Esophagus squamous epithelium (tissue), 5 donors: ENCODE data around the gene NAT16. TPM values are rescaled to one million over a fixed set of nuclear protein-coding genes. Genes with fewer than 3 reads are reported as not detected.

Experiments
- DNase-seq: peaks from one replicate; lab custom pipeline; 2025; lab: John Stamatoyannopoulos, UW
- H3K27ac ChIP-seq, 4 donors: fragments of 200-600 bp; sonication (generic); one replicate each; pipeline ENCODE4 v1.5.1; 2016 to 2019; ENCODE audit warnings: mild to moderate bottlenecking in 1 of 4
- H3K27me3 ChIP-seq, 4 donors: fragments of 200-600 bp; sonication (generic); 1 replicate in 3 of 4; 2 replicates in 1 of 4; pipeline versions ENCODE4 v1.5.1 to v1.6.0; 2017 to 2021; ENCODE audit warnings: antibody characterized with exemption in 1 of 4
- H3K36me3 ChIP-seq, 3 donors: fragments of 200-600 bp; sonication (generic); one replicate each; pipeline ENCODE4 v1.5.1; 2016 to 2019
- H3K4me1 ChIP-seq, 3 donors: fragments of 200-600 bp; sonication (generic); one replicate each; pipeline ENCODE4 v1.5.1; 2017 to 2019
- H3K4me3 ChIP-seq, 4 donors: fragments of 200-600 bp; sonication (generic); 1 replicate in 3 of 4; 2 replicates in 1 of 4; pipeline ENCODE4 v1.5.1; 2016 to 2019; ENCODE audit warnings: mild to moderate bottlenecking in 2 of 4, moderate library complexity in 1 of 4
- H3K9me3 ChIP-seq, 3 donors: fragments of 200-600 bp; sonication (generic); one replicate each; pipeline ENCODE4 v1.5.1; 2016 to 2019
- CTCF ChIP-seq, 6 experiments: fragments of 450-650 bp in 4 of 6; fragments of 200-600 bp in 2 of 6; sonication (generic) in 2 of 6; IDR thresholded peaks; one replicate each; pipeline ENCODE4 v1.5.1; 2016 to 2019; ENCODE audit warnings: antibody characterized with exemption in 6 of 6, mild to moderate bottlenecking in 4 of 6, moderate library complexity in 4 of 6
- POLR2A ChIP-seq, 4 donors: fragments of 450-650 bp; IDR thresholded peaks; one replicate each; pipeline ENCODE4 v1.6.1; 2017; ENCODE audit warnings: antibody characterized with exemption in 4 of 4, mild to moderate bottlenecking in 4 of 4, moderate library complexity in 3 of 4
- WGBS, 2 donors: methylation state at CpG; one replicate each; pipeline ENCODE4 v1.1.5; 2018; 5-methylcytosine and 5-hydroxymethylcytosine counted together
- intact Hi-C: fragments of 100-400 bp; cut with DNase I; formaldehyde crosslinking; loops from one replicate; pipeline ENCODE4 v1.15.0; 2022
- total RNA-seq, 4 donors: library from RNA; depleted of rRNA; stranded (reverse); fragments of >200 nt; gene quantifications; one replicate each; pipeline ENCODE4 v1.1.0, GENCODE V29; 2016
- donor health status: DM: yes; HTN: yes; CAD: no.

Gene NAT16
- total RNA-seq, 4 donors from 2014 or later: not detected

DNA sequence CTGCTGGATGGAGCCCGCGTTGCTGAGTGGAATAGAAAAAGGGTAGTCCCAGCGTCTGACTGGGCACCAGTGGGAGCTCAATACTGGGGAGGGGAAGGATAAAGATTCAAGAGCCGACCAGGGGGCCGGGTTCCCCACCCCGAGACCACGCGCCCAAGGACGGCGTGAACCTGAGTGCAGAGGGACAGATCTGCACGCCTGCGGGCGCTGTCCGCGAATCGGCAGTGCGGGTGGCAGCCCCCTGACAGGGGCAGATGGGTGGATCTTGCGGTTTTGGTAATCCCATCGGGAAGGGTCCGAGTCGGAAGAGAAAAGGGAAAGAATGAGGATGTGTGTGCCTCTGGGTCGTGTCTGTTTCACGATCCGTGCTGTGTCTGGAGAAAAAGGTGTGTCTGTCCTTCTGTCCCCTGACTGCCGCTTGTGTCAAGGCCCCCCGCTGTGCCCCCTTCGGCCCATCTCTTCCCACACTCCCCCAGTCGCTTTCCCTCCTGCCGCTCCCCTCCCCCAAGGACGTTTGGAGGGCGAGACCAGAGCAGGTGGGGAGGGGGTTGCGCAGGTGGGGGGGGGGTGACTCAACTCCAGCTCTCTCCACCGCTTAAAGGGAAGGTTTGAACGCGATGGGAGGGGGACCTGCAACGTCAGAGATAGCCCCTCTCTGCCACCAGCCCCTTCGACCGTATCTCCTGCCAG is 14.0 kb downstream of the NAT16 start:
- Histone ChIP-seq H3K27me3 (peaks cover 9 to 100% (median 59%) of the 10 kb centered on the region in 4 donors), H3K4me1 (peaks cover 33 to 66% (median 40%) of the 10 kb centered on the region in 3 donors), H3K36me3 (peaks cover 0 to 9% (median 0%) of the 10 kb centered on the region in 3 donors), H3K4me3 (peak overlapping the region in 2 of 4 donors; percentile 5 to 50), H3K27ac (no peak overlapping the region), H3K9me3 (no peaks in the 10 kb centered on the region)
- intact Hi-C loops: no loop called here
- DNase-seq: no peak
- 3% methylated on average over 19 to 22 of the region's 38 CpGs for WGBS, 2 donors
- TF ChIP-seq CTCF (IDR thresholded peaks at IDR 0.05) (no peak), POLR2A (IDR thresholded peaks at IDR 0.05) (no peak)

GRCh38 chr7:101165075-101165957 is 14.8 kb downstream of the NAT16 start, which contains the start of gene VGF:
Gene VGF, minus strand, starts transcription at chr7:101165569. Its CDS starts 726 bp downstream, at chr7:101164843.
- no peak within 1 kb of the TSS for H3K27ac ChIP-seq
- no peaks in the 10 kb centered on the region for H3K9me3 ChIP-seq
- intact Hi-C loops: no loop called here
- DNase-seq: peak; percentile 68
- peaks cover 0 to 17% (median 2%) of the 10 kb centered on the region in 3 donors for H3K36me3 ChIP-seq
- TF ChIP-seq CTCF (IDR thresholded peaks at IDR 0.05) (no peak), POLR2A (IDR thresholded peaks at IDR 0.05) (no peak)
- H3K4me1 ChIP-seq: peaks cover 33 to 58% (median 40%) of the 10 kb centered on the region in 3 donors
- 3 to 8% methylated on average over 26 to 51 of the region's 74 CpGs for whole genome bisulfite sequencing, 2 donors
- peaks cover 9 to 98% (median 51%) of the 10 kb centered on the region in 4 donors for H3K27me3 ChIP-seq
- peak within 1 kb of the TSS in 2 of 4 donors; percentile 5 to 60 for H3K4me3 ChIP-seq

DNA sequence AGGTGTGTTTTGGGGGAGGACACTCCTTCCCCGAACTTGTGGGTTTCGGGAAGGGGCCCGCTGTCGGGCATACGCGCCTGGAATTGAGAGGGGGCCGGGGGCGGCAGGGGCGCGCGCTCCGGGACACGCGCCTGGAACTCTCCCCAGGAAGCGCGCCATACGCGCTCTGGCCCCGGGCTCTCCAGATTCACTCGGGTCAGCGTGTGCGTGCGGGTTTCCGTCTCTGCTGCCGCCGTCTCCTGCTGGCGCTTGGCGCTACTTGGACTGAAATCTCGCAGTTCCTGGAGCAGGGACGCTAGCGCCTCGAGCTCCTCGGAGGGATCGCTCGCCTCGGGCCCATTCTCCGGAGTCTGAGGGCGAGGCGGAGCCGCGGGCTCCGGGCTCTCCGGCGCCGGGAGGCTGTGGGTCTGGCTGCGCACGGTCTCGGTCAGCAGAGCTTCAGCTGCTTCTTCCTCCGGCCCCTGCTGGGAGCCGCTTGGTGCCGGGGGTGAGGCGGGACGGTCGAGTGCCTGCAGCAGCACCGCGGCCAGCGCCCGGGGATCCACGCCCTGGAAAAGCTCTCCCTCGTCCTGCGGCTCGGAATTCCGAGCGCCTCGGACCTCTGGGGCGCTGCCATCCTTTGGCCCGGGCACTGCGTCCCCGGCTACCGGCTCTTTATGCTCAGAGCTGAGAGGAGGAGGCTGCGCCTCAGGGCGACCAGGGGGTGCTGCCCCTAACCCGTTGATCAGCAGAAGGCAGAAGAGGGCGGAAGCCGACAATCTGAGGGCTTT is 15.8 kb downstream of the NAT16 start:
- Histone ChIP-seq H3K36me3 (peaks cover 1 to 28% (median 7%) of the 10 kb centered on the region in 3 donors), H3K27ac (no peak overlapping the region), H3K27me3 (peaks cover 5 to 91% (median 44%) of the 10 kb centered on the region in 4 donors), H3K4me1 (peaks cover 33 to 48% (median 36%) of the 10 kb centered on the region in 3 donors), H3K9me3 (no peaks in the 10 kb centered on the region), H3K4me3 (peak overlapping the region in 3 of 4 donors; percentile 34 to 60 (median 43))
- 0 to 2% methylated on average over 2 to 9 of the region's 75 CpGs for WGBS, 2 donors
- no peak for TF ChIP-seq CTCF (IDR thresholded peaks at IDR 0.05)
- no peak for TF ChIP-seq POLR2A (IDR thresholded peaks at IDR 0.05)
- intact Hi-C loops: no loop called here
- no peak for DNase-seq

GRCh38 chr7:101163279-101164070 is 16.6 kb downstream of the NAT16 start:
- Histone ChIP-seq H3K27me3 (peaks cover 5 to 86% (median 37%) of the 10 kb centered on the region in 4 donors), H3K4me3 (peak overlapping the region; percentile 18 to 60 (median 38)), H3K27ac (no peak overlapping the region), H3K36me3 (peaks cover 7 to 36% (median 7%) of the 10 kb centered on the region in 3 donors), H3K4me1 (peaks cover 33 to 45% (median 36%) of the 10 kb centered on the region in 3 donors), H3K9me3 (no peaks in the 10 kb centered on the region)
- DNase-seq: no peak
- intact Hi-C loops: no loop called here
- 0 to 1% methylated on average over 25 to 30 of the region's 92 CpGs for WGBS, 2 donors
- TF ChIP-seq POLR2A (IDR thresholded peaks at IDR 0.05) (no peak), CTCF (IDR thresholded peaks at IDR 0.05) (no peak)
